ENCODE data around the gene CNTN5.
A peak's percentile ranks its signal among the peaks of the same experiment; 100 is the strongest.

The CNTN5 gene

GRCh38 chr11:99316776-99317520 is 296.2 kb downstream of the CNTN5 start:
- H3K9me3 ChIP-seq (ENCODE audit: insufficient read depth, low read depth, low read length), result no peaks in the 10 kb centered on the region
- H2BK120ac ChIP-seq (ENCODE audit: insufficient read depth, low read length, poor library complexity), result no peak overlapping the region
- DNase-seq, result no peak
- WGBS (ENCODE audit: extremely low coverage, insufficient coverage, insufficient read length), result no CpG with 5 or more reads among the region's 13 CpGs
- H3K4me1 ChIP-seq (ENCODE audit: control insufficient read depth in 1 of 2, insufficient read depth in 2 of 2, low read length in 2 of 2), result no peaks in the 10 kb centered on the region
- H3K14ac ChIP-seq (ENCODE audit: low read length), result no peak overlapping the region
- no peak overlapping the region for H4K91ac ChIP-seq (ENCODE audit: low read depth, low read length)
- no peak overlapping the region for H2BK5ac ChIP-seq (ENCODE audit: low read depth, low read length, poor library complexity)
- H3K18ac ChIP-seq (ENCODE audit: low read length), result no peak overlapping the region
- no peaks in the 10 kb centered on the region for H3K27me3 ChIP-seq (ENCODE audit: insufficient read depth, low read length)
- H3K4me3 ChIP-seq (ENCODE audit: low read depth, low read length), result no peak overlapping the region
- no peak overlapping the region for H4K8ac ChIP-seq (ENCODE audit: low read depth, low read length)
- H2BK12ac ChIP-seq (ENCODE audit: low read length), result no peak overlapping the region
- no peak overlapping the region for H3K9ac ChIP-seq (ENCODE audit: low read length)
- no peaks in the 10 kb centered on the region for H3K79me2 ChIP-seq (ENCODE audit: control insufficient read depth, insufficient read depth, low read length, poor library complexity)
- H2AK5ac ChIP-seq (ENCODE audit: low read length), result no peak overlapping the region
- no peak overlapping the region for H3K27ac ChIP-seq (ENCODE audit: low read depth, low read length)
- H3K4me2 ChIP-seq (ENCODE audit: low read length), result no peak overlapping the region
- no peak overlapping the region for H2AFZ ChIP-seq (ENCODE audit: insufficient read depth, low read length, poor library complexity)
- no peak overlapping the region for H3K23ac ChIP-seq (ENCODE audit: low read length)
- H4K12ac ChIP-seq (ENCODE audit: low read depth, low read length), result no peak overlapping the region
- H3K79me1 ChIP-seq (ENCODE audit: low read length), result no peaks in the 10 kb centered on the region
- no peak overlapping the region for H3K4ac ChIP-seq (ENCODE audit: low read depth, low read length)
- no peaks in the 10 kb centered on the region for H3K36me3 ChIP-seq (ENCODE audit: control insufficient read depth in 1 of 2, insufficient read depth in 2 of 2, low read length in 2 of 2)

GRCh38 chr11:99320769-99321290 is 300.1 kb downstream of the CNTN5 start:
- Histone ChIP-seq H3K23ac (ENCODE audit: low read length) (no peak overlapping the region), H3K4me1 (ENCODE audit: control insufficient read depth in 1 of 2, insufficient read depth in 2 of 2, low read length in 2 of 2) (no peaks in the 10 kb centered on the region), H4K12ac (ENCODE audit: low read depth, low read length) (no peak overlapping the region), H4K91ac (ENCODE audit: low read depth, low read length) (no peak overlapping the region), H3K79me1 (ENCODE audit: low read length) (no peaks in the 10 kb centered on the region), H3K4me2 (ENCODE audit: low read length) (no peak overlapping the region), H3K9me3 (ENCODE audit: insufficient read depth, low read depth, low read length) (no peaks in the 10 kb centered on the region), H3K9ac (ENCODE audit: low read length) (no peak overlapping the region), H3K14ac (ENCODE audit: low read length) (no peak overlapping the region), H2AFZ (ENCODE audit: insufficient read depth, low read length, poor library complexity) (no peak overlapping the region), H2AK5ac (ENCODE audit: low read length) (no peak overlapping the region), H3K4me3 (ENCODE audit: low read depth, low read length) (no peak overlapping the region), H3K4ac (ENCODE audit: low read depth, low read length) (no peak overlapping the region), H3K27me3 (ENCODE audit: insufficient read depth, low read length) (no peaks in the 10 kb centered on the region), H2BK12ac (ENCODE audit: low read length) (no peak overlapping the region), H3K18ac (ENCODE audit: low read length) (no peak overlapping the region), H3K79me2 (ENCODE audit: control insufficient read depth, insufficient read depth, low read length, poor library complexity) (no peaks in the 10 kb centered on the region), H4K8ac (ENCODE audit: low read depth, low read length) (no peak overlapping the region), H2BK120ac (ENCODE audit: insufficient read depth, low read length, poor library complexity) (no peak overlapping the region), H3K36me3 (ENCODE audit: control insufficient read depth in 1 of 2, insufficient read depth in 2 of 2, low read length in 2 of 2) (no peaks in the 10 kb centered on the region), H2BK5ac (ENCODE audit: low read depth, low read length, poor library complexity) (no peak overlapping the region), H3K27ac (ENCODE audit: low read depth, low read length) (no peak overlapping the region)
- DNase-seq, result no peak
- WGBS (ENCODE audit: extremely low coverage, insufficient coverage, insufficient read length), result no CpG with 5 or more reads among the region's 4 CpGs

DNA sequence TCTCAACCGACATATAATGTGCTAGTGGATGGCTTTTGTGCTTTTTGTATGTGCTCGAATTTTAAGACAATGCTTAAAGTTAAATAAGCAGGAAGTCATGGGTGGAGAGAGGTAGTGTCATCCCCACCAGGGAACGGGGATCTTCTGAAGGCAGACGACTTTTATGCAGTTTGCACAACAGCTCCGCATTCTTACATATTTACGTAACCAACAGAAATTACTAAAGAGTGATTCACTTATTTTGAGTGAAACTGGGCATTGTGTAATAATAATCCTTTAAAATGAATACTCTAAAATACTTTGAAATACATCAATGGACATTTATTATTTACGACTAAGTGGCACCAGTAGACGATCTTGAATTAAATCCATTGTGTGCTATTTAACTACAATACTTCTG is 305.1 kb downstream of the CNTN5 start:
- Histone ChIP-seq H2BK120ac (ENCODE audit: insufficient read depth, low read length, poor library complexity) (no peak overlapping the region), H3K9me3 (ENCODE audit: insufficient read depth, low read depth, low read length) (no peaks in the 10 kb centered on the region), H4K91ac (ENCODE audit: low read depth, low read length) (no peak overlapping the region), H3K4me1 (ENCODE audit: control insufficient read depth in 1 of 2, insufficient read depth in 2 of 2, low read length in 2 of 2) (no peaks in the 10 kb centered on the region), H2BK5ac (ENCODE audit: low read depth, low read length, poor library complexity) (no peak overlapping the region), H3K4ac (ENCODE audit: low read depth, low read length) (no peak overlapping the region), H3K27ac (ENCODE audit: low read depth, low read length) (no peak overlapping the region), H3K27me3 (ENCODE audit: insufficient read depth, low read length) (no peaks in the 10 kb centered on the region), H2BK12ac (ENCODE audit: low read length) (no peak overlapping the region), H4K8ac (ENCODE audit: low read depth, low read length) (no peak overlapping the region), H3K18ac (ENCODE audit: low read length) (no peak overlapping the region), H2AFZ (ENCODE audit: insufficient read depth, low read length, poor library complexity) (no peak overlapping the region), H3K14ac (ENCODE audit: low read length) (no peak overlapping the region), H3K36me3 (ENCODE audit: control insufficient read depth in 1 of 2, insufficient read depth in 2 of 2, low read length in 2 of 2) (no peaks in the 10 kb centered on the region), H3K9ac (ENCODE audit: low read length) (no peak overlapping the region), H3K4me3 (ENCODE audit: low read depth, low read length) (no peak overlapping the region), H2AK5ac (ENCODE audit: low read length) (no peak overlapping the region), H3K4me2 (ENCODE audit: low read length) (no peak overlapping the region), H3K79me2 (ENCODE audit: control insufficient read depth, insufficient read depth, low read length, poor library complexity) (no peaks in the 10 kb centered on the region), H3K79me1 (ENCODE audit: low read length) (no peaks in the 10 kb centered on the region), H3K23ac (ENCODE audit: low read length) (no peak overlapping the region), H4K12ac (ENCODE audit: low read depth, low read length) (no peak overlapping the region)
- peak; percentile 11 to 74 for DNase-seq
- no CpG with 5 or more reads among the region's 8 CpGs for WGBS (ENCODE audit: extremely low coverage, insufficient coverage, insufficient read length)

GRCh38 chr11:99327066-99327465 is 306.3 kb downstream of the CNTN5 start:
- H4K8ac ChIP-seq (ENCODE audit: low read depth, low read length), result no peak overlapping the region
- H3K79me1 ChIP-seq (ENCODE audit: low read length), result no peaks in the 10 kb centered on the region
- H4K12ac ChIP-seq (ENCODE audit: low read depth, low read length), result no peak overlapping the region
- no peak overlapping the region for H3K9ac ChIP-seq (ENCODE audit: low read length)
- no peak overlapping the region for H2AFZ ChIP-seq (ENCODE audit: insufficient read depth, low read length, poor library complexity)
- WGBS (ENCODE audit: extremely low coverage, insufficient coverage, insufficient read length), result no CpG with 5 or more reads among the region's 1 CpG
- no peaks in the 10 kb centered on the region for H3K9me3 ChIP-seq (ENCODE audit: insufficient read depth, low read depth, low read length)
- H3K36me3 ChIP-seq (ENCODE audit: control insufficient read depth in 1 of 2, insufficient read depth in 2 of 2, low read length in 2 of 2), result no peaks in the 10 kb centered on the region
- H3K27me3 ChIP-seq (ENCODE audit: insufficient read depth, low read length), result no peaks in the 10 kb centered on the region
- no peak overlapping the region for H3K27ac ChIP-seq (ENCODE audit: low read depth, low read length)
- no peak overlapping the region for H2BK5ac ChIP-seq (ENCODE audit: low read depth, low read length, poor library complexity)
- H3K18ac ChIP-seq (ENCODE audit: low read length), result no peak overlapping the region
- no peak overlapping the region for H3K4me2 ChIP-seq (ENCODE audit: low read length)
- no peak overlapping the region for H3K4me3 ChIP-seq (ENCODE audit: low read depth, low read length)
- no peak overlapping the region for H2BK120ac ChIP-seq (ENCODE audit: insufficient read depth, low read length, poor library complexity)
- no peaks in the 10 kb centered on the region for H3K79me2 ChIP-seq (ENCODE audit: control insufficient read depth, insufficient read depth, low read length, poor library complexity)
- no peak overlapping the region for H3K23ac ChIP-seq (ENCODE audit: low read length)
- H3K14ac ChIP-seq (ENCODE audit: low read length), result no peak overlapping the region
- H2BK12ac ChIP-seq (ENCODE audit: low read length), result no peak overlapping the region
- no peak for DNase-seq
- no peaks in the 10 kb centered on the region for H3K4me1 ChIP-seq (ENCODE audit: control insufficient read depth in 1 of 2, insufficient read depth in 2 of 2, low read length in 2 of 2)
- no peak overlapping the region for H2AK5ac ChIP-seq (ENCODE audit: low read length)
- H4K91ac ChIP-seq (ENCODE audit: low read depth, low read length), result no peak overlapping the region
- no peak overlapping the region for H3K4ac ChIP-seq (ENCODE audit: low read depth, low read length)
